Mesodermal cell (in vitro differentiated cells): ENCODE measurements around the gene KCNH4.

Experiments used
- H3K27ac ChIP-seq: 2 replicates; pipeline ENCODE4 v1.7.0; 2013; ENCODE audit warnings: mild to moderate bottlenecking, low read depth, low read length, moderate library complexity; ENCODE audit not compliant: severe bottlenecking
- H3K36me3 ChIP-seq: 2 replicates; pipeline ENCODE4 v1.7.1; 2013; ENCODE audit warnings: mild to moderate bottlenecking, low read length, moderate library complexity; ENCODE audit not compliant: control insufficient read depth, insufficient read depth
- H3K4me1 ChIP-seq: one replicate; pipeline ENCODE4 v1.7.1; 2013; ENCODE audit warnings: mild to moderate bottlenecking, low read length; ENCODE audit not compliant: insufficient read depth, control insufficient read depth, poor library complexity, severe bottlenecking
- H3K4me3 ChIP-seq: 2 replicates; pipeline ENCODE4 v1.7.0; 2013; ENCODE audit warnings: low read length, control low read depth, mild to moderate bottlenecking; ENCODE audit not compliant: insufficient read depth, poor library complexity, severe bottlenecking; ENCODE audit errors: extremely low read depth
- H3K9me3 ChIP-seq: 2 replicates; pipeline ENCODE4 v1.7.1; 2013; ENCODE audit warnings: mild to moderate bottlenecking, low read length, moderate library complexity; ENCODE audit not compliant: control insufficient read depth
- WGBS, 2 experiments: methylation state at CpG; one replicate each; pipeline ENCODE4 v1.1.5; 2013; ENCODE audit warnings: missing lambda C conversion rate in 2 of 2; ENCODE audit not compliant: insufficient coverage in 2 of 2; 5-methylcytosine and 5-hydroxymethylcytosine counted together

KCNH4 gene

DNA sequence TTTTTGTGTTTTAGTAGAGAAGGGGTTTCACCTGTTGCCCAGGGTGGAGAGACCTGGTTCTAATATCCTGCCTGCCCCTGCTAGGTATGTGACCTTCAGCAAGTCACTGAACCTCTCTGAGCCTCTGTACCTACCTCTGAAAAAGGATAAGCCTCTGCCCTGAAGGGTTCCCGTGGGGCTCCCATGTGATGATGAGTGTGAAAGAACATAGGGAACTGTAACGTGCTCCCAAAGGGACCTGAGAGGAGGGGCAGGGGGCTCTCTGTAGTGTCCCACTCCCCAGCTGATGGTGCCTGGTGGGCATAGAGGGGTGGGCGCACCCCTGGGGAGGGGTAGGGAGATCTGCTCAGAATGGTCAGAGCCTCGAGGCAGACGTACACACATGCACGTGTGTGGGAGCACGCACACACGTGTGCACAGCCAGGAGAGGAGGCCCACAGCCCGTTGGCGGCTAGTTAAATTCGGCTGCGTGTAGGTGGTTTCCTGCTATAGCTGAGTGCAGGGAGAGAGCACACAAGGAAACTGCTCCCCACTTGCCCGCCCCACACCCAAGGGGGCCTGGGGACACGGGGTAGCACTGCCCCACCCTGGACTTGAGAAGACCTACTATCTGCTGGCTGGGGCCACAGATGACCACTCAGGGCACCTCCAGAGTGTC, 6.7 kb downstream of the KCNH4 start:
- Histone ChIP-seq H3K36me3 (no peaks in the 10 kb centered on the region), H3K9me3 (no peaks in the 10 kb centered on the region), H3K4me1 (peaks cover 3% of the 10 kb centered on the region), H3K27ac (no peak overlapping the region), H3K4me3 (no peak overlapping the region)
- 87 to 88% methylated on average over 10 to 13 of the region's 14 CpGs for WGBS, 2 experiments

GRCh38 chr17:42171831-42172230, 9.1 kb downstream of the KCNH4 start:
- Histone ChIP-seq H3K9me3 (no peaks in the 10 kb centered on the region), H3K4me1 (peaks cover 3% of the 10 kb centered on the region), H3K27ac (no peak overlapping the region), H3K36me3 (no peaks in the 10 kb centered on the region), H3K4me3 (no peak overlapping the region)
- 71 to 74% methylated on average over 6 to 9 of the region's 11 CpGs for WGBS, 2 experiments

GRCh38 chr17:42169351-42169750, 11.6 kb downstream of the KCNH4 start:
- WGBS, 2 experiments = 95 to 96% methylated on average over 20 to 28 of the region's 29 CpGs
- Histone ChIP-seq H3K9me3 (no peaks in the 10 kb centered on the region), H3K4me3 (no peak overlapping the region), H3K27ac (no peak overlapping the region), H3K4me1 (peaks cover 3% of the 10 kb centered on the region), H3K36me3 (no peaks in the 10 kb centered on the region)

DNA sequence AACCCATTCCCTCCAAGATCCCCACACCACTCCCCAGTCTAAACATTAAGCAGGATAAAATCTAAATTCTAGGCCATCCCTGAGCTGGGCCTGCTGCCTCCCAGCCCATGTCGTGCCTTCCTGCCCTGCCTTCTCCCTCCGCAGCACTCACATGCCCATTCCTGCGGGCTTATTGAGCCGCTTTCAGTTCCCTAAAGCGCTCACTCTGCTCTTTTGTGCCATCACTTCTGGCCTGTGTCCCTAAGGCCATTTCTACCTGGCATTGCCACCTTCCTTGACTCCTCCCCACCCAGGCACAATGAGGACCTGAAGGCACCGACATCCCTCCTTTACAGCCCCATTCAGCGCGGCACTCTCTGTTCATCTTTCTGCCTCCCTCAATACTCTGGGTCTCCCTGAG, 13.1 kb downstream of the KCNH4 start:
- Histone ChIP-seq H3K4me1 (peaks cover 3% of the 10 kb centered on the region), H3K9me3 (no peaks in the 10 kb centered on the region), H3K36me3 (no peaks in the 10 kb centered on the region), H3K27ac (no peak overlapping the region), H3K4me3 (no peak overlapping the region)
- 93 to 96% methylated on average over 8 of the region's 8 CpGs for WGBS, 2 experiments

DNA sequence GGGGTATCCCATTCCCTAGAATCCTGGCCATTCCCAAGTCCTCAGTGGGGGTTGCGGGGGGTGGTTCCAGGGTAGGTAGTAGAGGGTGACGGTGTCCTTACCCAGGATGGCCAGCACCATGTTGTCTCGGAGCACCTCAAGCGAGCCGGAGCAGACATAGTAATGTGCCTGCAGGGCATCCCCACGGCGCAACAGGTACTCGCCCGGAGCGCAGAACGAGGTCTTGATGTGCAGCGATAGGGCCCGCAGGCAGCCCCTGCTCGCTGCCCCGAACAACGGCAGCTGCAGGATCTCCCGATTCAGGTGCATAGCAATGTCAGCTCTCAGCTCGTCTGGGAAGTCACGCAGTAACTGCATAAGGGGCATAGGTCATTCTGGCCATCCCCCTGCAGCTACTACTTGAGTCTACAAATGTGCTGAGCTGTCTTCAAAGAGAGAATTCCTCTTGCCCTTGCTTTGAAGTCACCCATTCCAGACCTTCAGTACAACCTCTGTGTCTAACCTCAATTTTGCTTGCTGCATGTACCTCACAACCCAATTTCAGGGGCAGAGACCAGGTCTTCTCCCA, 14.7 kb downstream of the KCNH4 start:
- Histone ChIP-seq H3K27ac (no peak overlapping the region), H3K9me3 (no peaks in the 10 kb centered on the region), H3K4me3 (no peak overlapping the region), H3K4me1 (no peaks in the 10 kb centered on the region), H3K36me3 (no peaks in the 10 kb centered on the region)
- 94 to 96% methylated on average over 19 of the region's 19 CpGs for whole genome bisulfite sequencing, 2 experiments

DNA sequence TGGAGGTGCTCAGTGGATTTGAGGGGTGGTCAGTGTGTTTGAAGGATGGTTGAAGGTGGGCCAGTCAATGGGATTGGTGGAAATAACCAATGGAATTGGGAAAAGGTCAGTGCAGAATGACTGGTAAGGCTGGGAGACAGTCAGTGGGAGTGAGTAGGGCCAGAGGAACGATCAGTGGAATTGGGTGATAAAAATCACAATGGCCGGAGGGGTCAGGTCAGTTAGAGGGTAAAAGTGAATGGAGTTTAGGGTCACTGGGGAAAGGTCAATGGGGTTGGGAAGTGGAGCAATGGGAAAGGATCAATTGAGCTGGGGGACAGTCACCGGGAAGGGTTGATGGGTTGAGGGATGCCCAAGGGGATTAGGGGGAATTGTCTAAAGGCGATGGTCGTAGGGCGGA, 15.2 kb downstream of the KCNH4 start:
- 94 to 97% methylated on average over 3 to 6 of the region's 6 CpGs for WGBS, 2 experiments
- H3K9me3 ChIP-seq = no peaks in the 10 kb centered on the region
- H3K4me3 ChIP-seq = no peak overlapping the region
- no peaks in the 10 kb centered on the region for H3K4me1 ChIP-seq
- H3K27ac ChIP-seq = no peak overlapping the region
- H3K36me3 ChIP-seq = no peaks in the 10 kb centered on the region

DNA sequence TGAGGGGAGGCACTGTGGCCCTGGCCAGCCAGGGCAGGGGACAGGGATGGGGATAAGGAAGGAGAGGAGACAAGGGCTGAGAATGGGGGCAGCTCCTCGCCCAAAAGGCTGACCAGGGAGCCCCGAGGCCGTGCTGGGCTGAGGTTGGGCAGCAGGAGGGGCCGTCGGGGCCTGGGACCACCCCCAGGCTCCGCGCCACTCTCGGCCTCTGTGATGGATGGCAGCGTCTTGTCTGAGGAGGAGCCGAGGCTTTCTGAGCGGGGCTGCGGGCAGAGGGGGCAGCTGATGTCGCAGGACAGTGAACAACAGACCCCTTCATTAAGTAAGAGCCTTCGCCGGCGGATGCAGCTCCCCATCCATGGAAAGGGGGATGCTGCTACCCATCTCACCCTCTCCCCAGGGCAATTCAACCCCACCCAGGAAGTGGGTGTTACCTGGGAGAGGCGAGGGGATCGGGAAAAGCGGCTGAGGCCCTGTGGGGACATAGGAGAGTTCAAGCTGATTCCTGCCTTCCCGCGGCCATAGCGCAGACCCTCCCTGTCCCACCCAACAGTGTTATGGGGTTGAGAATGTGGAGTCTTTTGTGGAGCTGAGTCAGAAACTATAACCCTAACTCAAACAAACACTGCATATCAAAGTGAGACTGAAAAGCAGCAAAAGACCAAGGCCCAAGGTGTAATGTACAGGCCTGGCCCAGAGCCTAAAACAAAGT, 17.1 kb downstream of the KCNH4 start:
- Histone ChIP-seq H3K4me1 (no peaks in the 10 kb centered on the region), H3K4me3 (no peak overlapping the region), H3K36me3 (no peaks in the 10 kb centered on the region), H3K9me3 (no peaks in the 10 kb centered on the region), H3K27ac (no peak overlapping the region)
- WGBS, 2 experiments = 83 to 84% methylated on average over 11 to 16 of the region's 22 CpGs

DNA sequence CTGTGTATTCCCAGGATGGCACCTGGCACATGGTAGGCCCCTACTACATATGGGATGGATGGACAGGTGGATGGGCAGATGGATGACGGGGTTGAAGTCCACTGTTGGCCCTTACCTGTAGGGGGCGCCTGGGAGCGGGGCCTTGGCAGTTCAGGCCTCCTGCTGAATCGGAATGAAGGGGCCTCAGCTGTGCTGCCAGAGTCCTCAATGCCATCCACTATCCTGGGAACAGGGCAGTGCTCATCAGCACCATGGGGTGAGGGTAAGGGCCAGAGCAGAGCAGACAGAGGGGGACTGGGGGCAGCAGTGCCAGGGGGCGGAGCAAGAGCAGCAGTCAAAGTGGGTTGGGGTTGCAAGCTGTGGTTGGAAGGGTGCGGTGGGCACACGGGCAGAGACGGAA, 17.8 kb downstream of the KCNH4 start:
- Histone ChIP-seq H3K27ac (no peak overlapping the region), H3K9me3 (no peaks in the 10 kb centered on the region), H3K36me3 (no peaks in the 10 kb centered on the region), H3K4me1 (no peaks in the 10 kb centered on the region), H3K4me3 (no peak overlapping the region)
- 67 to 68% methylated on average over 8 of the region's 8 CpGs for WGBS, 2 experiments

- Histone ChIP-seq H3K9me3 (no peaks in the 10 kb centered on the region), H3K4me1 (no peaks in the 10 kb centered on the region), H3K4me3 (no peak overlapping the region), H3K36me3 (no peaks in the 10 kb centered on the region), H3K27ac (no peak overlapping the region)
- WGBS, 2 experiments = 97 to 100% methylated on average over 5 of the region's 7 CpGs
Measured at GRCh38 chr17:42160531-42160910, 20.4 kb downstream of the KCNH4 start.

GRCh38 chr17:42159796-42160530, 21.0 kb downstream of the KCNH4 start:
- 96 to 97% methylated on average over 10 to 13 of the region's 14 CpGs for WGBS, 2 experiments
- Histone ChIP-seq H3K36me3 (no peaks in the 10 kb centered on the region), H3K4me3 (no peak overlapping the region), H3K4me1 (no peaks in the 10 kb centered on the region), H3K27ac (no peak overlapping the region), H3K9me3 (no peaks in the 10 kb centered on the region)
